ENCODE measurements around the gene ABCG4.
A peak's percentile ranks its signal among the peaks of the same experiment; 100 is the strongest.
"Not testable (repeated sequence)": the region's sequence is repeated elsewhere in the genome, so short reads cannot be mapped to it uniquely, and the experiment has no call there.

The ABCG4 gene

GRCh38 chr11:119125821-119126220 lies 23.0 kb upstream of the ABCG4 start:
- H3K27ac ChIP-seq = no peak overlapping the region
- no peak overlapping the region for H2AFZ ChIP-seq
- no peak for TF ChIP-seq CTCF (IDR thresholded peaks at IDR 0.05)
- no peaks in the 10 kb centered on the region for H3K27me3 ChIP-seq (ENCODE audit: control insufficient read depth, insufficient read depth, low read length)
- H3K9ac ChIP-seq = no peak overlapping the region
- peaks cover under 1% of the 10 kb centered on the region for H3K4me1 ChIP-seq
- peaks cover 10% of the 10 kb centered on the region for H3K79me2 ChIP-seq
- no peaks in the 10 kb centered on the region for H3K36me3 ChIP-seq (ENCODE audit: control insufficient read depth, insufficient read depth, low read length)
- H3K4me3 ChIP-seq (ENCODE audit: low read depth, low read length) = no peak overlapping the region
- no peak overlapping the region for H3K4me2 ChIP-seq (ENCODE audit: low read length)
- H3K9me3 ChIP-seq (ENCODE audit: control insufficient read depth, low read length) = no peaks in the 10 kb centered on the region

DNA sequence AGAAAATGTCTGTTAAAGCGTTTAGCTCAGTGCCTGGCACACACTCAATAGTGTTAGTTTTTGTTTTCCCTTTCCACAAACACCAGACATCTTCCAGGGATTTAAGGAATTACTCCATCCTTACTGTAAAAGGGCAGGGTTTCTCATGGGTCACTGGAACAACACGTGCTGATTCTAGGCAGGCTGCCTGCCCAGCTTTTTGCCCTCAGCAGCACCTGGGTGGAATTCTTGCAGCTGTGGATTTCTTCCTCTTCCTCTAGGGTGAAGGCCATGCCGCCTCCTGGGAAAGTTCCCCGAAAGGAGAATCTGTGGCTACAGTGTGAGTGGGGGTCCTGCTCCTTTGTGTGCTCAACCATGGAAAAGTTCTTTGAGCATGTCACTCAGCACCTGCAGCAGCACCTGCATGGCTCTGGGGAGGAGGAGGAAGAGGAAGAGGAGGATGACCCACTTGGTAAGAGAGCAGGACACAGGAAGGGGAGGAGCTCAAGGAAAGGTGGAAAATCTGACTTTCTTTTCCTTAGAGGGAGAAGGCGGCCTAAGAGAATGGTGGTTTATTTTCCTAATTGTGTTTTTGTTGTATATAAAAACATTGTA lies 22.1 kb upstream of the ABCG4 start:
- TF ChIP-seq CTCF (IDR thresholded peaks at IDR 0.05) = no peak
- H3K9ac ChIP-seq = no peak overlapping the region
- H3K27me3 ChIP-seq (ENCODE audit: control insufficient read depth, insufficient read depth, low read length) = no peaks in the 10 kb centered on the region
- H3K4me1 ChIP-seq = no peaks in the 10 kb centered on the region
- no peak overlapping the region for H3K4me3 ChIP-seq (ENCODE audit: low read depth, low read length)
- H3K27ac ChIP-seq = no peak overlapping the region
- no peaks in the 10 kb centered on the region for H3K36me3 ChIP-seq (ENCODE audit: control insufficient read depth, insufficient read depth, low read length)
- H3K4me2 ChIP-seq (ENCODE audit: low read length) = no peak overlapping the region
- no peak overlapping the region for H2AFZ ChIP-seq
- H3K79me2 ChIP-seq = peaks cover 9% of the 10 kb centered on the region
- H3K9me3 ChIP-seq (ENCODE audit: control insufficient read depth, low read length) = no peaks in the 10 kb centered on the region

DNA sequence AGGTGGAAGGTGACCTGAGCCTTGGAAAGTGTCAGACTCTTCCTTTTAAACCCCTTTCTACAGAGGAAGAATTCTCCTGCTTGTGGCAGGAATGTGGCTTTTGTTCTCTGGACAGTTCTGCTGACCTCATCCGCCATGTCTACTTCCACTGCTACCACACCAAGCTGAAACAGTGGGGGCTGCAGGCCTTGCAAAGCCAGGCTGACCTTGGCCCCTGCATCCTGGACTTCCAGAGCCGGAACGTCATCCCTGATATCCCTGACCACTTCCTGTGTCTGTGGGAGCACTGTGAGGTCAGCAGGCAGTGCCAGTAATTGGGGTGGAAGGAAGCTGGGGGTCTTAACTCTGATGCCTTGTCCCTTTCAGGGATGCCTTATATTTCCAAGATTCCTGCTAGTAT lies 18.2 kb upstream of the ABCG4 start:
- Histone ChIP-seq H3K36me3 (ENCODE audit: control insufficient read depth, insufficient read depth, low read length) (no peaks in the 10 kb centered on the region), H2AFZ (no peak overlapping the region), H3K27me3 (ENCODE audit: control insufficient read depth, insufficient read depth, low read length) (no peaks in the 10 kb centered on the region), H3K4me1 (no peaks in the 10 kb centered on the region), H3K79me2 (no peaks in the 10 kb centered on the region), H3K9me3 (ENCODE audit: control insufficient read depth, low read length) (no peaks in the 10 kb centered on the region), H3K9ac (no peak overlapping the region), H3K4me3 (ENCODE audit: low read depth, low read length) (no peak overlapping the region), H3K4me2 (ENCODE audit: low read length) (no peak overlapping the region), H3K27ac (no peak overlapping the region)
- TF ChIP-seq CTCF (IDR thresholded peaks at IDR 0.05) = no peak

DNA sequence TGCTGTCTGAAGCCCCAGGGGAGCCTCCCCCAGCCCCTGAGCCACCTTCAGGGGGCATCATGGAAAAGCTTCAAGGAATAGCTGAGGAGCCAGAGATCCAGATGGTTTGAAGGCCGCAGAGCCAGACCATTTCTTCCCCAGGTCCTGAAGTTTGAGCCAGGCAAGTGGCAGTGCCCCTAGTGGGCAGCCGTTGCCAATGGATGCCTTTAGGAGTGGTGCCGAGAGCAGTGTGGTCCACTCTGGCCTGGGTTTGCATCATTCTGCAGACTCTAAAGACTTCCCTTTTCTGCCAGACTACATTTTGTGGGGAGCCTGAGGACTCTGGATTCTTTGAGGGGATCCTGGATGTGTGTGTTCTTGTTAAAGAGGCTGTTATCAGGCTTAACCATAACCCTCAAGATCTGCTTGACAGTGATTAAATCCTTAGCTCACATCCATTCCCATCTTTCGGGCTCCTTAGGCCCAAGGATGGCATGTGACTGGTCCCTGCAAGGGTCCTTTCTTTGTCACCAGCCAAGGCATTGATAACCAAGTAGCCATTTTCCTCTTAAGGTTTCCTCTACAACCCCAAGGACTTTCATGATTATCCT lies 14.4 kb upstream of the ABCG4 start:
- Histone ChIP-seq H3K4me3 (ENCODE audit: low read depth, low read length) (no peak overlapping the region), H3K79me2 (no peaks in the 10 kb centered on the region), H3K4me1 (no peaks in the 10 kb centered on the region), H3K27ac (no peak overlapping the region), H3K9me3 (ENCODE audit: control insufficient read depth, low read length) (no peaks in the 10 kb centered on the region), H2AFZ (no peak overlapping the region), H3K36me3 (ENCODE audit: control insufficient read depth, insufficient read depth, low read length) (no peaks in the 10 kb centered on the region), H3K9ac (no peak overlapping the region), H3K4me2 (ENCODE audit: low read length) (no peak overlapping the region), H3K27me3 (ENCODE audit: control insufficient read depth, insufficient read depth, low read length) (no peaks in the 10 kb centered on the region)
- TF ChIP-seq CTCF (IDR thresholded peaks at IDR 0.05) = peak; percentile 39

DNA sequence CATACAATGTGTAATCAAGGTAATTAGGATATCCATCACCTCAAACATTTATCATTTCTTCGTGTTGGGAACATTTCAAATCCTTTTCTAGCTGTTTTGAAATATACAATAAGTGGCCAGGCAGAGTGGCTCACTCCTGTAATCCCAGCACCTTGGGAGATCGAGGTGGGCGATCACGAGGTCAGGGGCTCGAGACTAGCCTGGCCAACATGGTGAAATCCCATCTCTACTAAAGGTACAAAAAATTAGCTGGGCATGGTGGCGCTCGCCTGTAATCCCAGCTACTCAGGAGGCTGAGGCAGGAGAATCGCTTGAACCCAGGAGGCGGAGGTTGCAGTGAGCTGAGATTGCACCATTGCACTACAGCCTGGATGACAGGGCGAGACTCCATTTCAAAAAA lies 9.6 kb upstream of the ABCG4 start:
- H3K9ac ChIP-seq; H3K4me1 ChIP-seq; H3K4me3 ChIP-seq (ENCODE audit: low read depth, low read length); H2AFZ ChIP-seq; H3K36me3 ChIP-seq (ENCODE audit: control insufficient read depth, insufficient read depth, low read length); H3K79me2 ChIP-seq; H3K27me3 ChIP-seq (ENCODE audit: control insufficient read depth, insufficient read depth, low read length); H3K4me2 ChIP-seq (ENCODE audit: low read length); H3K27ac ChIP-seq; H3K9me3 ChIP-seq (ENCODE audit: control insufficient read depth, low read length): not testable (repeated sequence)

Measured in parathyroid adenoma (tissue), 2 donors.